Skin of body (tissue), 2 donors: ENCODE results near the gene CACNA1C. TPM values are rescaled to one million over a fixed set of nuclear protein-coding genes. Genes with fewer than 3 reads are reported as not detected.

Experiments used
- DNase-seq: peaks from one replicate; lab custom pipeline; 2025; lab: John Stamatoyannopoulos, UW
- total RNA-seq: library from RNA; depleted of rRNA; stranded (reverse); fragments of >200 nt; gene quantifications from one replicate; pipeline ENCODE4 v1.2.3, GENCODE V29; 2014

Gene CACNA1C
- total RNA-seq, 1 donor from 2014 or later, result 4.3 TPM

GRCh38 chr12:2169489-2169888 is 116.7 kb downstream of the CACNA1C start:
- DNase-seq, result no peak

GRCh38 chr12:2169940-2170339 is 117.2 kb downstream of the CACNA1C start:
- DNase-seq, result no peak

- DNase-seq, result no peak
Observed at GRCh38 chr12:2170376-2170775, 117.6 kb downstream of the CACNA1C start.

- DNase-seq, result no peak
Observed at GRCh38 chr12:2171672-2172426, 119.1 kb downstream of the CACNA1C start.

- DNase-seq, result no peak
Observed at GRCh38 chr12:2172491-2173214, 119.9 kb downstream of the CACNA1C start.

GRCh38 chr12:2173971-2174370 is 121.2 kb downstream of the CACNA1C start:
- DNase-seq, result no peak

GRCh38 chr12:2177003-2177402 is 124.2 kb downstream of the CACNA1C start:
- DNase-seq, result no peak

- no peak for DNase-seq
Observed at GRCh38 chr12:2177751-2178150, 125.0 kb downstream of the CACNA1C start.

GRCh38 chr12:2179058-2179457 is 126.3 kb downstream of the CACNA1C start:
- no peak for DNase-seq

- DNase-seq, result no peak
Observed at GRCh38 chr12:2179953-2180736, 127.4 kb downstream of the CACNA1C start.

- DNase-seq, result no peak
Observed at GRCh38 chr12:2180737-2181082, 127.9 kb downstream of the CACNA1C start.

- peak; percentile 30 for DNase-seq
Observed at GRCh38 chr12:2183556-2184541, 131.1 kb downstream of the CACNA1C start.

GRCh38 chr12:2185751-2186341 is 133.1 kb downstream of the CACNA1C start:
- DNase-seq, result no peak

GRCh38 chr12:2187195-2187945 is 134.6 kb downstream of the CACNA1C start:
- DNase-seq, result no peak

GRCh38 chr12:2190085-2190484 is 137.3 kb downstream of the CACNA1C start:
- no peak for DNase-seq

GRCh38 chr12:2190896-2191533 is 138.2 kb downstream of the CACNA1C start:
- DNase-seq, result no peak

- no peak for DNase-seq
Observed at GRCh38 chr12:2191534-2192153, 138.9 kb downstream of the CACNA1C start.

- DNase-seq, result no peak
Observed at GRCh38 chr12:2192231-2192630, 139.4 kb downstream of the CACNA1C start.

GRCh38 chr12:2194060-2194459 is 141.3 kb downstream of the CACNA1C start:
- no peak for DNase-seq
